ENCODE results near the gene DTNBP1.

The DTNBP1 gene

DNA sequence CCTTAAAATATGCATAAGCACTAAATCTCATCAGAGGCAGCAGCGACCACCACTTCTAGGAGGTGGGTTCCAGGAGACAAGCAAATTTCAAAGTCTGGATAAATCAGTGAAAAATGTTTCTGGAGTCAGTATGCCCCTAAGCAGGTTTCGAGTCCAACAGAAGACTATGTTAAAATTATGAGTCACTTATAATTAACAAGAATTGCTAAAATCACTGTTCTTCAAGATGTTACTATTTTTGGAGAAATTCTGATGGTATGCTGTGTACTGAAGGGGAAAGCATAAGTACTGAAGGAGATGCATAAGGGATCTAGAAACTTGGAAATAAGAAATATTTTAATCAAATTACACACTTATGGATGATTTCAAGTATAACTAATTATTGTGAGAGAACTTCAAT, 58.0 kb downstream of the DTNBP1 start:
- no peak overlapping the region for H3K27ac ChIP-seq
- TF ChIP-seq, protein P1, sequence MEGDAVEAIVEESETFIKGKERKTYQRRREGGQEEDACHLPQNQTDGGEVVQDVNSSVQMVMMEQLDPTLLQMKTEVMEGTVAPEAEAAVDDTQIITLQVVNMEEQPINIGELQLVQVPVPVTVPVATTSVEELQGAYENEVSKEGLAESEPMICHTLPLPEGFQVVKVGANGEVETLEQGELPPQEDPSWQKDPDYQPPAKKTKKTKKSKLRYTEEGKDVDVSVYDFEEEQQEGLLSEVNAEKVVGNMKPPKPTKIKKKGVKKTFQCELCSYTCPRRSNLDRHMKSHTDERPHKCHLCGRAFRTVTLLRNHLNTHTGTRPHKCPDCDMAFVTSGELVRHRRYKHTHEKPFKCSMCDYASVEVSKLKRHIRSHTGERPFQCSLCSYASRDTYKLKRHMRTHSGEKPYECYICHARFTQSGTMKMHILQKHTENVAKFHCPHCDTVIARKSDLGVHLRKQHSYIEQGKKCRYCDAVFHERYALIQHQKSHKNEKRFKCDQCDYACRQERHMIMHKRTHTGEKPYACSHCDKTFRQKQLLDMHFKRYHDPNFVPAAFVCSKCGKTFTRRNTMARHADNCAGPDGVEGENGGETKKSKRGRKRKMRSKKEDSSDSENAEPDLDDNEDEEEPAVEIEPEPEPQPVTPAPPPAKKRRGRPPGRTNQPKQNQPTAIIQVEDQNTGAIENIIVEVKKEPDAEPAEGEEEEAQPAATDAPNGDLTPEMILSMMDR (conservative IDR thresholded peaks at IDR 0.05; ENCODE audit: low read depth) = no peak
- no peak for DNase-seq (ENCODE audit: low spot score)
- ChIA-PET POLR2A (ENCODE audit: low non-redundant PET) (no interaction called here), CTCF (no interaction called here)

DNA sequence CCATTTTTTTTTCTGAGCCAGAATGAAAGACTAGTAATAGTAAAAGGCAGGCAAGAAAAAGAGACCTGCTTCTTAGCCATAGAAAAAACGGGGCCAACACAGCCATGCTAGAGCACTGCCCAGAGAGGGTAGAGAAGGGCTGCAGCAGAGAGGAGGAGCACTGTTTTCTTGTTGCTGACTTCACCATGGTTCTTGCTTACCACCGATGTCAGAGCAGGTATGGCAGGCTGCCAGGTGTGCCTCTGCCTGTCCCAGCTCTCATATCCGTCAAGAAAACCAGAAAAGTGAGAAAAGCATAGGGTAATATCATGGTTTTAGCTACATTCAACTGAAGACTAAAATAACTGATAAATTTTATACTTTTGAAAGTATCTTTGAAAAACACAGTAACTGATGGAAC, 60.7 kb downstream of the DTNBP1 start:
- no peak for DNase-seq (ENCODE audit: low spot score)
- TF ChIP-seq, protein P1 (conservative IDR thresholded peaks at IDR 0.05; ENCODE audit: low read depth) = no peak
- ChIA-PET CTCF (interaction anchor here (0.6 kb wide), 2 partner anchors 59 to 1472 kb away, joined by 3 read pairs; no protein-coding TSS in a partner anchor), POLR2A (ENCODE audit: low non-redundant PET) (no interaction called here)
- H3K27ac ChIP-seq = no peak overlapping the region

DNA sequence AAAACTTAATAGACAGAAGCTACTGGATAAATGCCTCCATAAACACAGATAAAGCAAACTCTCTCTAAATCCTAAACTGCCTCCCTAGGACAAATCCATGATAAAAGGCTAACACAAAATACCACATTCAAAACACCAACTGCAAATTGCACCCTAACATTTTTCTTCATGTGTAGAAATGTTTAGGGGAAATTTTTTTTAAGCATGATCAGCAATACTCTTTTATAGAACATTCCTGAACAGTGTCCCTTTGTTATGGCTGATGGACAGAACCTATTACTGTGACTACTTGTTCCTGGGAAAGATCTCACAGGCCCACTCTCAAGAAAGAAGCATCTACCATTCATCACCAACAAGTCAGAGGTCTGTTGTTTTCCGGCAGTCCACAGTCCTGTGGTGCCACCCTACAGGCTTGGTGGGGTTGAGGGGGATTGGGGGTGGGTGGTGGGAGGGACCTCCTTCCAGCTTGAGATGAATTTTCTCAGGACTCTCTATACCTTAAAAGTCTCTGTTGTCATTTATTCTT, 64.5 kb downstream of the DTNBP1 start:
- ChIA-PET CTCF (no interaction called here), POLR2A (ENCODE audit: low non-redundant PET) (no interaction called here)
- TF ChIP-seq, protein P1 (conservative IDR thresholded peaks at IDR 0.05; ENCODE audit: low read depth) = no peak

DNA sequence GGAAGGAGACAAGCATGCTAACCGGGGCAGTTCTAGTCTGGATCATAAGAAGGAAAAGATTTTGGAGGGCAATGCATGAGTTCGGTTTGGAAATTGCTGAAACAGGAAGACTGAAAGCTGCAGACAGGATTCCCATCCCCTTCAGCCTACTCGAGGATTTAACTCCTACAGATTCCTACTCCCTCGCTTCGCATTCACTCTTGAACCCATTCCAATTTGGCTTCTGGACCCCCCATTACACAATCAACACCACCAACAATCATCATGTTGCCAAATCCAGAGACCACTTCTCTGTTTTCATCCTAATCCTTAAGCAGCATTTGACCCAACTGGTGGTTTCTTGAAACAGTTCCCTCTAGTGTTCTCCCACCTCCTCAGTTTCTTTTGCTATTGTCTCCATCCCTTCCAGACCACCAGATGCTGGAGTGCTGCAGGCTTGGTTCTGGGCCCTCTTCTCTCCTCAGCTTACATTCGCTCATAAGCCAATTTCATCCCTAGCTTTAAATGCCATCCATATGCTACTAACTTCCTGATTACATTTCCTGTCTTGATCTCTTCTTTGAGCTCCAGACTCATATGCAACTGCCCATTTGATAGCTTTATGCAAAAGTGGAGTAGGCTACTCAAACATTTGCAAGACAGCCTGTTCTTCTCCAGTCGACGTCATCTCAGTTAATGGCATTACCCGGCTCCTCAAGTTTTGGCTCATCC, 66.5 kb downstream of the DTNBP1 start:
- no peak overlapping the region for H3K27ac ChIP-seq
- DNase-seq (ENCODE audit: low spot score) = no peak
- TF ChIP-seq, protein P1 (conservative IDR thresholded peaks at IDR 0.05; ENCODE audit: low read depth) = no peak
- ChIA-PET CTCF (interaction anchor here (0.6 kb wide), 1 partner anchor 13 kb away, joined by 3 read pairs; no protein-coding TSS in a partner anchor), POLR2A (ENCODE audit: low non-redundant PET) (no interaction called here)

More for the DNA sequence above, 64.5 kb downstream of the DTNBP1 start:
- DNase-seq (ENCODE audit: low spot score) = no peak
- H3K27ac ChIP-seq = no peak overlapping the region

DNA sequence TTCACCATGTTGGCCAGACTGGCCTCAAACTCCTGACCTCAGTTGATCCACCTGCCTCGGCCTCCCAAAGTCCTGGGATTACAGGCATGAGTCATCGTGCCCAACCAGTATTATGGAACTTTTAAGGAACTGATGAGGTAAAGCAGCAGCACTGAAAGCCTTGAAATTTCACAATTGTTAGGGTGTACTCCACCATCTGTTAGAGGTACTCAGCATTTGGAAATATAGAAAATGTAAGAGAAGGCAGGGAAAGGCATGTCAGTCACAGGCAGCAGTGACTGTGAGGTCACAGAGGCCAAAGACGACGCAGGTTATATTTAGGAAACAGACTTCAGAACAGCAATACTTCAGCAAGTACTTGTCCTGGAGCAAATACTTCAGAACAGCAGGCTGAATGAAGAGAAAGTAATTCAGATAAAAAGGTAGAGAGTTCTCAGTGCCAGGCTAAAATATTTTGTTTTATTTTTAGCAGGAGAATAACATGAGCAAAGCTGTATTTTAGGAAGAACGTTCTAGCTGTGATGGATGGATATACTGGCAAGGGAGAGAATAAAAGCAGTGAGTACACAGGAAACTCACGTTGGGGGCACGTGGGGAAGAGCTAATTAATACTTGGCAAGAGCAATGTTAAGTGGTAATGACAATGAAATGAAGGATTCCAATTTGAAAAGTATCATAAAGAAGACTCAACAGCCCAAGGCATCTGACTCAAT, 67.2 kb downstream of the DTNBP1 start:
- CTCF ChIA-PET = no interaction called here
- POLR2A ChIA-PET (ENCODE audit: low non-redundant PET) = no interaction called here
- no peak for DNase-seq (ENCODE audit: low spot score)
- no peak overlapping the region for H3K27ac ChIP-seq
- TF ChIP-seq, protein P1 (conservative IDR thresholded peaks at IDR 0.05; ENCODE audit: low read depth) = no peak

DNA sequence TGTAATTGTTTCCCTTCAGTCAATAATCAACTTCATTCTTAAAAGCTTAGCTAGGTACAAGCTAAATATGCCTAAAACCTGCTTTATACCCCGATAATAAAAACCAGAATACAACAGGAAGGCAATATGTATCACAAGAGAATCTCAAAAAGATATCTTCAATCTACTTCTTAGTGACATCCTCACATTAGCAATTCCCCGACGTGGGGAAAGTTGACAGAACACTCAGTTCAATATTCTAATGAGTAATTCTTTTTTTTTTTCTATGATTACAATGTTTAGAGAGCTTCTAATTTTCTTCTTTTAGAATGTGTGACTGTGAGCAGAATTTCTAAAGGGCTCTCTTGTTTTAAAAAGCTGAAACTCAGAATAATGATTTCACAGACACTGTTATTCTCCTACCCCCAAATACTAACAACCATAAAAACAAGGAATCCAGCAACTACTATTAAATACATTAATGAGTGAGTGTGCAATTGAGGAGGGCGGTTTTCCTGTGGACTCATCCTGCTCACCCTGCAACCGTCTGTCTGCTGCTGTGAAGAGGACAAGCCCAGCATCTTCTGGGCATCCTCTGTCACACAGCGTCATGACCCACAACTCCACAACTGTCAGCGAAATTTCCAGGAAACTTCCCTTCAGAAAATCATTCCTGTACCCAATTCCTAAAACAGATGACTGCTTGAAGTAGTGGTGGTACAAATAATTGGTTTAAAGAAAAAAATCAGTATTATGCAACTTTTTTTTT, 68.1 kb downstream of the DTNBP1 start:
- TF ChIP-seq, protein P1 (conservative IDR thresholded peaks at IDR 0.05; ENCODE audit: low read depth) = no peak
- ChIA-PET POLR2A (ENCODE audit: low non-redundant PET) (no interaction called here), CTCF (no interaction called here)
- H3K27ac ChIP-seq = no peak overlapping the region
- DNase-seq (ENCODE audit: low spot score) = no peak

Measured in RWPE1 (cell line).